Measurements from ENCODE around the gene ALG11.
"Not testable (repeated sequence)": the region's sequence is repeated elsewhere in the genome, so short reads cannot be mapped to it uniquely, and the experiment has no call there.

The ALG11 gene

DNA sequence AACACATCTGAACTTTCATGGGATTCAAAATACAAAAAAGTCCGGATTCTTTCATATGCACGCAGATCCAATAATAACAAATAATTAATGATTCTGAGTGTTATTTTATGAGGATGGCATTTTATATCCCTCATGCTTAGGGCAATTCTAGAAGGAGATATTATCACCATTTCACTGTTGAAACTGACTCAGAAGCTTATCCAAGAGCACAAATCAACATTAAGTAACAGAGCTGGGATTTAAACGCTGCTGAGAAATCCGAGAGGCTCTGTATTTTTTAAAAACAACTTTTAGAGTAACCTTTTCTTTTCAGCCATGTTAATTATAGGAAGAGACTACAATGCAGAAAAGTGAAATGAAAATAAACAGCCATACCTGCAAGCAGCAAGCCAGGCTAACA, 31.3 kb upstream of the ALG11 start:
- no peak overlapping the region for H3K4me2 ChIP-seq (ENCODE audit: low read length)
- no peaks in the 10 kb centered on the region for H3K4me1 ChIP-seq (ENCODE audit: control insufficient read depth, insufficient read depth, low read length)
- H3K4me3 ChIP-seq (ENCODE audit: low read length) = no peak overlapping the region
- no peaks in the 10 kb centered on the region for H3K9me3 ChIP-seq (replicated peaks; ENCODE audit: low read length)
- H3K27me3 ChIP-seq (ENCODE audit: control insufficient read depth, insufficient read depth, low read length) = no peaks in the 10 kb centered on the region
- H3K9ac ChIP-seq (ENCODE audit: low read depth, low read length) = no peak overlapping the region
- no peaks in the 10 kb centered on the region for H3K36me3 ChIP-seq (ENCODE audit: insufficient read depth, low read length)

DNA sequence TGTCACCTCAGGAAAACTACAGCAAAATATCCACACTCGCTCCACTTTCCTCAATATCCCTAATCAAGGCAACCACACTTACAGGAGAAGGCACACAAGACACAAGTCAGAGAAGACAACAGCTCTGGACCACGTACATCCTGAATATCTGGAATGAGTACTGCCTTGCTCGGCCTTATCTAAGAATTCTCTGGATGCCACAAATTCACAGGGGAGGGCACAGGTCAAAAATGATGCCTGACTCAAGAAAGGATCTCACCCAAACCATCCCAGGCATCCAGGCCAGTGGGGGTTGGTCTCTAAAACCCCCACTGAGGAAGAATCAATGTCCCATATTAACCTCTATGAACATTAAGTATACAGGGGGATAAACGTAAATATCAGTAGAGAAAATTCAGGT, 30.8 kb upstream of the ALG11 start:
- Histone ChIP-seq H3K9ac (ENCODE audit: low read depth, low read length) (no peak overlapping the region), H3K9me3 (replicated peaks; ENCODE audit: low read length) (no peaks in the 10 kb centered on the region), H3K4me3 (ENCODE audit: low read length) (no peak overlapping the region), H3K36me3 (ENCODE audit: insufficient read depth, low read length) (no peaks in the 10 kb centered on the region), H3K27me3 (ENCODE audit: control insufficient read depth, insufficient read depth, low read length) (no peaks in the 10 kb centered on the region), H3K4me2 (ENCODE audit: low read length) (no peak overlapping the region), H3K4me1 (ENCODE audit: control insufficient read depth, insufficient read depth, low read length) (no peaks in the 10 kb centered on the region)

DNA sequence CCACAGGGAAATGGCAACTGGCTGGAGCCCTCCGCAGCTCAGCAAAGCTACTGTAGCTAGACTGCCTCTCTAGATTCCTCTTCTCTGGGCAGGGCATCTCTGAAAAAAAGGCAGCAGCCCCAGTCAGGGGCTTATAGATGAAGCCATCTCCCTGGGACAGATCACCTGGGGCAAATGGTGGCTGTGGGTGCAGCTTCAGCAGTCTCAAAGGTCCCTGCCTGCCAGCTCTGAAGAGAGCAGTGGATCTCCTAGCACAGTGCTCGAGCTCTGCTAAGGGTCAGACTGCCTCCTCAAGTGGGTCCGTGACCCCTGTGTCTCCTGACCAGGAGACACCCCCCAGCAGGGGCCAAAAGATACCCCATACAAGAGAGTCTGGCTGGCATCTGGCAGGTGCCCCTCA, 28.9 kb upstream of the ALG11 start:
- not testable (repeated sequence) for H3K9ac ChIP-seq (ENCODE audit: low read depth, low read length); H3K4me2 ChIP-seq (ENCODE audit: low read length); H3K9me3 ChIP-seq (replicated peaks; ENCODE audit: low read length); H3K36me3 ChIP-seq (ENCODE audit: insufficient read depth, low read length); H3K4me1 ChIP-seq (ENCODE audit: control insufficient read depth, insufficient read depth, low read length); H3K4me3 ChIP-seq (ENCODE audit: low read length); H3K27me3 ChIP-seq (ENCODE audit: control insufficient read depth, insufficient read depth, low read length)

GRCh38 chr13:51984904-51985303, 27.3 kb upstream of the ALG11 start:
- not testable (repeated sequence) for H3K27me3 ChIP-seq (ENCODE audit: control insufficient read depth, insufficient read depth, low read length); H3K36me3 ChIP-seq (ENCODE audit: insufficient read depth, low read length); H3K4me2 ChIP-seq (ENCODE audit: low read length); H3K9me3 ChIP-seq (replicated peaks; ENCODE audit: low read length); H3K4me3 ChIP-seq (ENCODE audit: low read length); H3K9ac ChIP-seq (ENCODE audit: low read depth, low read length); H3K4me1 ChIP-seq (ENCODE audit: control insufficient read depth, insufficient read depth, low read length)

DNA sequence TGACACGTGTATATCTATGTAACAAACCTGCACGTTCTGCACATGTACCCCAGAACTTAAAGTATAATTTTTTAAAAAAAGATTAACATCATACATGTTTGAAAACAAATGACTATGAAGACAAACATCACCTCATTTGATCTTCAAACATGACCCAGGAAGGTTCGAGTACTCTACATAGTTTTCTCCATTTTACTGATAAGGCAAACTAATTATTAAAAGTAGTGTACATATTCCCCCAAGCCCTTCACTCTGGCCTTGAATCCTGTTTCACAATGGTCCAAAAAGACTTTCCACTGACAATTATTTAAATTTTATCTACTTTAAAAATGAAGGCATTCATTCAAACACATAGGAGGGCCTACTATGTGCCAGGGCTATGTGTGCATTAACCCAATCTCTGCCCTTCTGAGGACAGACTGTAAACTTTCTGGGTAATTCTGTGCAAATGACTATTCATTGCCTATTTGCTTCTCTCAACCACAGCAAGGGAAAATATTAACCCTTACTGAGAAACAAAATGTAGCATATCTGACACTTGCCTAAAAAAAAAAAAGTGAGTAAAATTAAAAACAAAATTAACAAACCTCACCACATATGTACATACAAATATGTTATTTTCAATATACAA, 23.1 kb upstream of the ALG11 start:
- Histone ChIP-seq H3K9ac (ENCODE audit: low read depth, low read length) (no peak overlapping the region), H3K36me3 (ENCODE audit: insufficient read depth, low read length) (no peaks in the 10 kb centered on the region), H3K27me3 (ENCODE audit: control insufficient read depth, insufficient read depth, low read length) (peaks cover 4% of the 10 kb centered on the region), H3K4me1 (ENCODE audit: control insufficient read depth, insufficient read depth, low read length) (no peaks in the 10 kb centered on the region), H3K4me2 (ENCODE audit: low read length) (no peak overlapping the region), H3K4me3 (ENCODE audit: low read length) (no peak overlapping the region), H3K9me3 (replicated peaks; ENCODE audit: low read length) (no peaks in the 10 kb centered on the region)

DNA sequence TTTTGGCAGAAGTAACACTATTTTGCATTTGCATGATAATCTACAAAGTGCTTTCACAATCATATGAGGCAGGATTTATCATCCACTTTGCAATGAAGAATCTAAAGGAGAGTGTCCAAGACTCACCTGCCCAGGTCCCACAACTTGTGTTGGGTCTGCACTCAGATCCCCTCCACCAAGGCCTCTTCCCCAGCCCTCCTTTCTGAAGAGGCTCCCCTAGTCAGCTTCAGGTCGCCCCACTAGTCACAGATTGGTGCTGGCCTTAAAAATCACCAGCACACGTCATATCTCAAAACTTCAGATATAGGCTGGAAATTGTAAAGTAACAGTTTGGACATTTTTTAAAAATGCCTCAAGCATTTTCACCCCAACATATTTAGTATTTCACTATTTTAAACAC, 18.5 kb upstream of the ALG11 start:
- H3K9me3 ChIP-seq (replicated peaks; ENCODE audit: low read length) = no peaks in the 10 kb centered on the region
- H3K9ac ChIP-seq (ENCODE audit: low read depth, low read length) = no peak overlapping the region
- H3K4me2 ChIP-seq (ENCODE audit: low read length) = no peak overlapping the region
- no peaks in the 10 kb centered on the region for H3K4me1 ChIP-seq (ENCODE audit: control insufficient read depth, insufficient read depth, low read length)
- H3K36me3 ChIP-seq (ENCODE audit: insufficient read depth, low read length) = no peaks in the 10 kb centered on the region
- no peak overlapping the region for H3K4me3 ChIP-seq (ENCODE audit: low read length)
- H3K27me3 ChIP-seq (ENCODE audit: control insufficient read depth, insufficient read depth, low read length) = peaks cover 44% of the 10 kb centered on the region

DNA sequence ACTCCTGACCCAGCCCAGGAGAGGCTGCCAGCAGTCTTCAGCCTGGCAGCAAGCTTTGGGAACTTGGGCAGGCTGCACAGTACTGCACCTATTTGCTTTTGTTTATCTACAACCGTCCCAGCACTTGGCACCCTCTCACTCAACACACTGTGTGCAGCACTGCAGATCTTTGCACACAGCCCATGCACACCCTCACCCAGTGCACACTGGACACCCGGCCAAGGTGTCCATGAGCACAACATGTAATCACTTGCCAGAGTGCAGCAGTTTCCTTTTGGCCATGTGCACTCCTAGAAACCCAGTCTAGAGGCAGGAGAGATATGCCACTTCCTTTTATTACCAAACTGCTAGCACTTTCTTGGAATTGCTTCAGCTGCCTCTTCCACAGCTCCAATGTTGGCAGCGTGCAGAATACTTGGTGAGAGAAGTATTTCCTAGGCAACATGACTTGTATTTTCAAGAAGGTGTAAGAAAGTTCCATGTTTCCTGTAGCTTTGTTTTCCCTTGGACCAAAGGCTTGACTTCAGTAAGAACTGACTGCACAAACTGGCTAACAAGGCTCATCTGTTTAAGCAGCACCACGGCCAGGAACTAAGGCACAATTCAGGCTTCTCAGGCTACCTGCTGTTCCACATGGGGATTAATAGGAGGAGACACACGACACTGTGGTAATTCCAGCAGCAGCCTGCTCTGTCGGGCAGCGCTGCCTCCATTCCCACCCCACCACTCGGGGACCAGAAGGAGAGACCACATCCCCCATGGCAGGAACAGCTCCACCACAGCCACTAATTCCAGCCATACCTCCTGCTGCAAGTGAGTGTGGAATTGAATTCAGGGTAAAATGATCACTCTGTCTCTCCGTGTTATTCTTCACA, 16.3 kb upstream of the ALG11 start:
- no peak overlapping the region for H3K4me3 ChIP-seq (ENCODE audit: low read length)

DNA sequence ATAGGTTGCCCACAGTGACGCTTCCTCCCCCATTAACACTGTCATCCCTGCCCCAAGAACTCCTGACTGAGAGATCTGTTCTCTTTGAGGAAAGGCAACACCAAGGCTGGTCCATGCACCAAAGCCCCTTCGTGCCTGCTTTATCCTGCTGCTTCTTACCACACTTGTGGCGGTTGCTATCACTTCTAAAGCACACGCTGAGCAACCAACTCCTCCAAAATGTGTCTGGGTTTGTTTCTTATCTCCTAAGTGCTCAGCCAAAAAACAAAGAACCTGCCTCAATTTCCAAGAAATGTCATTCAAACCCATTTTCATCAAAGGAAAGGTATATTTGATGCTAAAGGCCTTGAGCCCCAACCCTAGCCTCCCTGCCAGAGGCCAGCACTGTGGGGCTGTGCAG, 15.6 kb upstream of the ALG11 start:
- Histone ChIP-seq H3K9me3 (replicated peaks; ENCODE audit: low read length) (no peaks in the 10 kb centered on the region), H3K36me3 (ENCODE audit: insufficient read depth, low read length) (no peaks in the 10 kb centered on the region), H3K4me2 (ENCODE audit: low read length) (no peak overlapping the region), H3K27me3 (ENCODE audit: control insufficient read depth, insufficient read depth, low read length) (peaks cover 61% of the 10 kb centered on the region), H3K4me1 (ENCODE audit: control insufficient read depth, insufficient read depth, low read length) (no peaks in the 10 kb centered on the region), H3K4me3 (ENCODE audit: low read length) (no peak overlapping the region), H3K9ac (ENCODE audit: low read depth, low read length) (no peak overlapping the region)

More for the DNA sequence above, 16.3 kb upstream of the ALG11 start:
- no peak overlapping the region for H3K9ac ChIP-seq (ENCODE audit: low read depth, low read length)
- no peaks in the 10 kb centered on the region for H3K9me3 ChIP-seq (replicated peaks; ENCODE audit: low read length)
- no peaks in the 10 kb centered on the region for H3K36me3 ChIP-seq (ENCODE audit: insufficient read depth, low read length)
- peaks cover 63% of the 10 kb centered on the region for H3K27me3 ChIP-seq (ENCODE audit: control insufficient read depth, insufficient read depth, low read length)
- no peaks in the 10 kb centered on the region for H3K4me1 ChIP-seq (ENCODE audit: control insufficient read depth, insufficient read depth, low read length)
- H3K4me2 ChIP-seq (ENCODE audit: low read length) = no peak overlapping the region

DNA sequence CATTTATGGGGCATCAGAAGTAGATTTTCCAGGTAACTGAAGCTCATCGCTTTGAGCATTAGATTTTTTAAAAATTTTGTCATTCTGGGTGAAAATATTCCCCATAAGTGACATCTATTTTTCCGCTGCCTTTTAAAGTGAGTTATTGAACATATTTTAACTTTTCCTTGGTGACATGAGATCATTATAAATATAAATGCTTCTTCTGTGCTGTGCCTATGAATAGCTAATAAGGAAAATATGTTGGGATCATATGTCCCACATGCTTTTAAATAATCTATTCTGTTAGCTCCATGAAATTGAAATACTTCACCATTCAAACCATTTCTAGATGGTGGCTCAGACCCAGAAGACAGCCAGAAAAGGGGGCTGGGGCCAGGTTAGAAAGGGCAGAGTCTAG, 15.0 kb upstream of the ALG11 start:
- Histone ChIP-seq H3K4me3 (ENCODE audit: low read length) (no peak overlapping the region), H3K9ac (ENCODE audit: low read depth, low read length) (no peak overlapping the region), H3K36me3 (ENCODE audit: insufficient read depth, low read length) (no peaks in the 10 kb centered on the region), H3K4me1 (ENCODE audit: control insufficient read depth, insufficient read depth, low read length) (no peaks in the 10 kb centered on the region), H3K27me3 (ENCODE audit: control insufficient read depth, insufficient read depth, low read length) (peaks cover 59% of the 10 kb centered on the region), H3K9me3 (replicated peaks; ENCODE audit: low read length) (no peaks in the 10 kb centered on the region), H3K4me2 (ENCODE audit: low read length) (no peak overlapping the region)

DNA sequence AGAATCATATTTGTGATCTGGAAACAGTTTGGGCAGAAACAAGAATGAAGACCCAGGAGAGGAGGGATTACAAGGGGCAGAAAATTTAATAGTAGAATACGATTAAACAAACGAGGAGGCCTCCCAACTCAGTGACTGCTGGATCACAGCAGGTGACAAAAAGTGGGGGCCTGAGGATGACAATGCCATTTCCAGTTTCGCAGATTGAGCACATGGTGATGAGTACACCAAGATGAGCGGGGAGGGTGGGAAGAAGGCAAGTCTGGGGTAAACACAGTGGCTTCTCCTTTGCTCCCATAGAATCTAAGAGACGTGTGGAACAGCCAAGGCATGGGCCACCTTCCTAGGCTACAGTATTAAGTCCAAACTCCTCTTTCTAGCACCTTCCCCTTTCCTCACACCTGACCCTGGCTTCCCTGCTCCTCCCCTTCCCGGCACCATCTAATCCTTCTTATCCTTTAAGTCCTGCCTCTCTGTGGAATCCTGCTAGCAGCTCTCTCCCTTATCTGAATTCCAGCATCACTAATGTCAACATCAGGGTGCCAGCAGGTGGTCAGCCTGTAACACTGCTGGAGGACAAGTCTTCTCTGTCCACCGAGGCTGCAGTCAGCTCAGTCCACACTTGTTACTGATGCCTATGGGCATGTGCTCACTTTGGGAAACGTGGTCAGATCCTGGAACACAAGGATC, 14.4 kb upstream of the ALG11 start:
- H3K9me3 ChIP-seq (replicated peaks; ENCODE audit: low read length) = no peaks in the 10 kb centered on the region
- H3K4me2 ChIP-seq (ENCODE audit: low read length) = no peak overlapping the region
- H3K4me3 ChIP-seq (ENCODE audit: low read length) = no peak overlapping the region
- H3K4me1 ChIP-seq (ENCODE audit: control insufficient read depth, insufficient read depth, low read length) = no peaks in the 10 kb centered on the region
- H3K36me3 ChIP-seq (ENCODE audit: insufficient read depth, low read length) = no peaks in the 10 kb centered on the region
- peaks cover 59% of the 10 kb centered on the region for H3K27me3 ChIP-seq (ENCODE audit: control insufficient read depth, insufficient read depth, low read length)
- H3K9ac ChIP-seq (ENCODE audit: low read depth, low read length) = no peak overlapping the region

GRCh38 chr13:51998723-51999509, 13.3 kb upstream of the ALG11 start:
- Histone ChIP-seq H3K36me3 (ENCODE audit: insufficient read depth, low read length) (no peaks in the 10 kb centered on the region), H3K27me3 (ENCODE audit: control insufficient read depth, insufficient read depth, low read length) (peaks cover 59% of the 10 kb centered on the region), H3K4me1 (ENCODE audit: control insufficient read depth, insufficient read depth, low read length) (no peaks in the 10 kb centered on the region), H3K9ac (ENCODE audit: low read depth, low read length) (no peak overlapping the region), H3K4me2 (ENCODE audit: low read length) (peak overlapping the region; percentile 63), H3K4me3 (ENCODE audit: low read length) (no peak overlapping the region), H3K9me3 (replicated peaks; ENCODE audit: low read length) (no peaks in the 10 kb centered on the region)

Measured in skeletal muscle satellite cell (primary cell).